ENCODE data around the gene FBXL20. TPM values are rescaled to one million over a fixed set of nuclear protein-coding genes. Genes with fewer than 3 reads are reported as not detected.

The FBXL20 gene
- total RNA-seq, 1 donor from 2014 or later, result 13.8 TPM

DNA sequence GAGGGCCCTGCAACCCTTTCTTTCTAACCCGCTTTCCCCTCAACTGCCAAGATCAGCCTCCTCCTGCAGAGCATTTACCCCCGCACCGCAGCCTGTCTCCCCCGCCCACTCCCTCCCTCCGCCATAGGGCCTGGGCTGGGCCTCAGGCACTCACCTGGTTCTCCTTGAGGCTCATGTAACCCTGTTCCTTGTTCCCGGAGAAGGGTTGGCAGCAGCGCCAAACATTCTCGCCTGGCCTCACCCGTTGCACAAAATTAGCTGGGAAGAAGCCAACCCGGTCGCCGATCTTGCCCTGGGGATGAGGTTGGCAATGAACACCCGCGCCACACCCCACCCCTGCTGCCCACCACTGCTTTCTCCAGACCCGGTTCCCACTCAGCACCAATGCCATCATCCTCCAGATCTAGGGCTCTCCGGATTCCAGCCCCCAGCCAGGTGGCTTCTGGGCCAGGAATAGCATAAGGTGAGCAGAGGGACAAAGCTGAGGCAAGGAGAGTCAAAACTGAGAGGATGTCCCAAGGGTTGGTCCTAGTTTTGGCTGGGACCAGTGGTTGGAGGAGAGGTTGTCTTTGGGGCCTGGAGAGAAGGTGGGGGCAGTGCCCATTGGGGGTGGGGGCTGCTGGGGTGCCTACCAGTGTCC lies 188.5 kb downstream of the FBXL20 start:
- no peaks in the 10 kb centered on the region for H3K4me1 Mint-ChIP-seq
- no peak overlapping the region for H3K4me3 Mint-ChIP-seq
- H3K36me3 Mint-ChIP-seq (ENCODE audit: low read depth), result no peaks in the 10 kb centered on the region
- H3K9me3 Mint-ChIP-seq, result no peaks in the 10 kb centered on the region
- no peak for DNase-seq (ENCODE audit: low read depth, low spot score)
- H3K27ac Mint-ChIP-seq (ENCODE audit: unreplicated experiment), result no peak overlapping the region
- H3K27me3 Mint-ChIP-seq (ENCODE audit: low read depth), result peaks cover 85% of the 10 kb centered on the region
- no peak for TF ChIP-seq CTCF (conservative IDR thresholded peaks at IDR 0.05)

GRCh38 chr17:39212195-39212810 lies 189.1 kb downstream of the FBXL20 start:
- Mint-ChIP-seq H3K4me3 (no peak overlapping the region), H3K27ac (ENCODE audit: unreplicated experiment) (no peak overlapping the region), H3K9me3 (no peaks in the 10 kb centered on the region), H3K36me3 (ENCODE audit: low read depth) (no peaks in the 10 kb centered on the region), H3K4me1 (peaks cover under 1% of the 10 kb centered on the region), H3K27me3 (ENCODE audit: low read depth) (peaks cover 86% of the 10 kb centered on the region)
- no peak for TF ChIP-seq CTCF (conservative IDR thresholded peaks at IDR 0.05)
- no peak for DNase-seq (ENCODE audit: low read depth, low spot score)

DNA sequence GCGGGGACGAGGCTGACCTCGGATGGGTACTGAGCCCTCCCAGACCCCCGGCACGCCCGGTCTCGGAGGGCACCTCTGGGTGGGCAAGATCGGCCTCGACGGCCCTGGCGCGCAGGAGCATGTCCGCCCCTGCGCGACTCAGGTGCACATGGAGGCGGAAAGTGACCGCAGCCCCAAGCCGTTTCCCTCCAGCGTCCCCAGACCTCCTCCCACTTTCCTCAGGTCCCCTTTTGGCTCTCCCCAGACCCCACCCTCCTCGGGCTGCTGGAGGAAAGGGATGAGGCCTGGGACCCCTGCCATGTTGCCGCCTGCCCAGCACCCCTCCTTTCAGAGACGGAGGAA lies 191.4 kb downstream of the FBXL20 start:
- no peak for TF ChIP-seq CTCF (conservative IDR thresholded peaks at IDR 0.05)

GRCh38 chr17:39209317-39210092 lies 191.9 kb downstream of the FBXL20 start:
- no peak for TF ChIP-seq CTCF (conservative IDR thresholded peaks at IDR 0.05)
- Mint-ChIP-seq H3K27ac (ENCODE audit: unreplicated experiment) (no peak overlapping the region), H3K27me3 (ENCODE audit: low read depth) (peaks cover 68% of the 10 kb centered on the region), H3K4me3 (peak overlapping the region; percentile 64), H3K9me3 (no peaks in the 10 kb centered on the region), H3K4me1 (peaks cover 6% of the 10 kb centered on the region), H3K36me3 (ENCODE audit: low read depth) (peaks cover 7% of the 10 kb centered on the region)
- no peak for DNase-seq (ENCODE audit: low read depth, low spot score)

More for the DNA sequence above, 191.4 kb downstream of the FBXL20 start:
- no peak overlapping the region for H3K4me3 Mint-ChIP-seq
- no peaks in the 10 kb centered on the region for H3K9me3 Mint-ChIP-seq
- peaks cover 6% of the 10 kb centered on the region for H3K4me1 Mint-ChIP-seq
- no peak overlapping the region for H3K27ac Mint-ChIP-seq (ENCODE audit: unreplicated experiment)
- DNase-seq (ENCODE audit: low read depth, low spot score), result no peak
- H3K36me3 Mint-ChIP-seq (ENCODE audit: low read depth), result peaks cover 1% of the 10 kb centered on the region
- H3K27me3 Mint-ChIP-seq (ENCODE audit: low read depth), result peaks cover 72% of the 10 kb centered on the region

GRCh38 chr17:39208893-39209292 lies 192.5 kb downstream of the FBXL20 start:
- no peak overlapping the region for H3K4me3 Mint-ChIP-seq
- peaks cover 6% of the 10 kb centered on the region for H3K4me1 Mint-ChIP-seq
- H3K36me3 Mint-ChIP-seq (ENCODE audit: low read depth), result peaks cover 10% of the 10 kb centered on the region
- H3K27me3 Mint-ChIP-seq (ENCODE audit: low read depth), result peaks cover 63% of the 10 kb centered on the region
- DNase-seq (ENCODE audit: low read depth, low spot score), result no peak
- no peak for TF ChIP-seq CTCF (conservative IDR thresholded peaks at IDR 0.05)
- H3K9me3 Mint-ChIP-seq, result no peaks in the 10 kb centered on the region
- no peak overlapping the region for H3K27ac Mint-ChIP-seq (ENCODE audit: unreplicated experiment)

All from neural crest cell (in vitro differentiated cells).